K562 (cell line): ENCODE measurements around the gene GOLGA5. TPM values are rescaled to one million over a fixed set of nuclear protein-coding genes. Genes with fewer than 3 reads are reported as not detected.
"Not testable (repeated sequence)": the region's sequence is repeated elsewhere in the genome, so short reads cannot be mapped to it uniquely, and the experiment has no call there.

Experiments
- ATAC-seq: fragments of 200-7000 bp; cut with Tn5 transposase; 3 replicates; pipeline ENCODE4 v1.9.1; 2020; ENCODE audit warnings: moderate library complexity
- BruUV-seq: library from RNA; stranded (reverse); fragments of 400-500 nt; replicated peaks from 2 replicates; lab custom pipeline; 2021; lab: Mats Ljungman, UMichigan
- CTCF ChIA-PET: fragments of 300-600 bp; formaldehyde crosslinking; extraction: SDS; loops from one replicate; lab custom pipeline; 2021; ENCODE audit warnings: low intra/inter-chr PET ratio; lab: Yijun Ruan, JAX
- POLR2A ChIA-PET: fragments of 300-600, 350-650 bp; sonication (Branson Sonifier 250); formaldehyde crosslinking; extraction: SDS; loops from one replicate; lab custom pipeline; 2021; ENCODE audit warnings: antibody characterized with exemption, inconsistent platforms; lab: Yijun Ruan, JAX
- DNase-seq, 4 experiments: peaks; one replicate each; pipeline versions ENCODE4 v3.0.0 to v3.0.0-alpha.2; 2011 to 2018; ENCODE audit warnings: low spot score in 3 of 4, mixed read lengths in 3 of 4; ENCODE audit errors: extremely low read depth in 1 of 4
- FAIRE-seq: peaks from 2 replicates; lab custom pipeline; 2011; peaks lifted over from hg19 to GRCh38; lab: Jason Lieb, UNC
- H2AFZ ChIP-seq: 2 replicates; pipeline ENCODE4 v1.6.0; 2011; ENCODE audit warnings: low read depth, low read length, control low read depth, inconsistent platforms
- H3K27ac ChIP-seq: fragments of 200-600 bp; 3 replicates; pipeline ENCODE4 v1.8.0; 2011; ENCODE audit warnings: low read depth, mild to moderate bottlenecking, control low read depth, inconsistent platforms, low read length, moderate library complexity, mixed read lengths; ENCODE audit errors: extremely low read depth
- H3K27me3 ChIP-seq, 2 experiments: fragments of 300-600 bp in 1 of 2; 2 replicates in 1 of 2; 3 replicates in 1 of 2; pipeline versions ENCODE4 v1.6.0 to v1.8.0; 2011; ENCODE audit warnings: inconsistent platforms in 2 of 2, low read length in 2 of 2, mild to moderate bottlenecking in 1 of 2, mixed read lengths in 1 of 2, moderate library complexity in 1 of 2; ENCODE audit not compliant: control insufficient read depth in 2 of 2, insufficient read depth in 2 of 2
- H3K36me3 ChIP-seq: fragments of 300-600 bp; 3 replicates; pipeline ENCODE4 v1.8.0; 2011; ENCODE audit warnings: mild to moderate bottlenecking, low read length, inconsistent platforms; ENCODE audit not compliant: control insufficient read depth, insufficient read depth
- H3K4me1 ChIP-seq, 2 experiments: fragments of 200-600 bp in 1 of 2; replicated peaks in 1 of 2; 2 replicates in 1 of 2; 3 replicates in 1 of 2; pipeline versions ENCODE4 v1.5.1 to v1.8.0; 2011; ENCODE audit warnings: inconsistent platforms in 2 of 2, low read length in 2 of 2, mild to moderate bottlenecking in 1 of 2, mixed read lengths in 1 of 2, moderate library complexity in 1 of 2; ENCODE audit not compliant: control insufficient read depth in 2 of 2, insufficient read depth in 2 of 2
- H3K4me2 ChIP-seq: 2 replicates; pipeline ENCODE4 v1.6.1; 2011; ENCODE audit warnings: low read length, control low read depth, inconsistent platforms, mixed read lengths; ENCODE audit not compliant: insufficient read depth
- H3K4me3 ChIP-seq: fragments of 200-600 bp; sonication (generic), shearing (Covaris generic); 2 replicates; pipeline ENCODE4 v1.5.1; 2016; ENCODE audit warnings: control low read depth, inconsistent platforms
- H3K79me2 ChIP-seq: fragments of 200-600 bp; 3 replicates; pipeline ENCODE4 v1.8.0; 2011; ENCODE audit warnings: low read length, inconsistent platforms; ENCODE audit not compliant: control insufficient read depth, insufficient read depth
- H3K9ac ChIP-seq, 2 experiments: 2 replicates each; pipeline versions ENCODE4 v1.6.0 to v1.6.1; 2011; ENCODE audit warnings: low read depth in 2 of 2, low read length in 2 of 2, control low read depth in 1 of 2, inconsistent platforms in 1 of 2, mild to moderate bottlenecking in 1 of 2, mixed read lengths in 1 of 2; ENCODE audit not compliant: insufficient read depth in 1 of 2
- H3K9me1 ChIP-seq: one replicate; pipeline ENCODE4 v1.6.0; 2011; ENCODE audit warnings: inconsistent platforms, mild to moderate bottlenecking, low read length, moderate library complexity; ENCODE audit not compliant: control insufficient read depth, insufficient read depth
- H3K9me3 ChIP-seq: replicated peaks from 2 replicates; pipeline ENCODE4 v1.5.1; 2011; ENCODE audit warnings: low read depth, low read length, inconsistent platforms; ENCODE audit not compliant: control insufficient read depth, insufficient read depth
- H4K20me1 ChIP-seq: replicated peaks from 2 replicates; pipeline ENCODE4 v1.6.1; 2011; ENCODE audit warnings: low read length, inconsistent platforms, mixed read lengths; ENCODE audit not compliant: control insufficient read depth, insufficient read depth
- BCL6 ChIP-seq: fragments of 250-450 bp; sonication (Bioruptor Pico); IDR thresholded peaks from 2 replicates; pipeline ENCODE4 v1.4.0; 2020
- DNMT1 ChIP-seq: fragments of 450-650 bp; IDR thresholded peaks from 2 replicates; pipeline ENCODE4 v1.6.1; 2016; ENCODE audit warnings: antibody characterized with exemption, mild to moderate bottlenecking
- FOSL1 ChIP-seq: fragments of 200-800 bp; sonication (Bioruptor generic); conservative IDR thresholded peaks from 2 replicates; pipeline ENCODE4 v1.6.1; 2016; ENCODE audit warnings: missing genetic modification characterization, missing compliant biosample characterization
- GTF2B ChIP-seq: IDR thresholded peaks from 2 replicates; pipeline ENCODE4 v1.6.1; 2011; ENCODE audit not compliant: insufficient read length; ENCODE audit errors: extremely low read depth
- SMAD2 ChIP-seq: fragments of 150-350 bp; IDR thresholded peaks from 2 replicates; pipeline ENCODE4 v1.6.1; 2014; ENCODE audit warnings: low read depth, mild to moderate bottlenecking, low read length
- TCF3 ChIP-seq: sonication (generic); formaldehyde crosslinking; IDR thresholded peaks from 2 replicates; pipeline ENCODE4 v1.4.0; 2020; ENCODE audit warnings: mild to moderate bottlenecking, missing genetic modification reagents
- TSC22D4 ChIP-seq: fragments of 450-650 bp; IDR thresholded peaks from 2 replicates; pipeline ENCODE4 v1.6.1; 2016; ENCODE audit warnings: missing genetic modification characterization, missing biosample characterization, control low read depth
- XRCC3 ChIP-seq: fragments of 450-650 bp; IDR thresholded peaks from 2 replicates; pipeline ENCODE4 v1.6.1; 2017; ENCODE audit warnings: mild to moderate bottlenecking, moderate library complexity
- WGBS: fragments of 100-300 bp; shearing (Covaris generic); methylation state at CpG from one replicate; pipeline ENCODE4 v1.1.6; 2016; ENCODE audit warnings: low coverage, mixed read lengths; ENCODE audit not compliant: insufficient coverage; ENCODE audit errors: missing lambda C conversion rate; 5-methylcytosine and 5-hydroxymethylcytosine counted together
- in situ Hi-C: fragments of 300-500 bp; cut with MboI; formaldehyde crosslinking; loops from 4 replicates; pipeline ENCODE4 v1.15.0; 2018; ENCODE audit warnings: inconsistent platforms, mixed read lengths
- intact Hi-C: fragments of 100-400 bp; cut with micrococcal nuclease; formaldehyde crosslinking; loops from 2 replicates; pipeline ENCODE4 v1.14.2; 2022
- polyA plus RNA-seq, 8 experiments: library from polyadenylated mRNA; depleted of rRNA in 4 of 8; stranded (reverse) in 5 of 8; unstranded in 3 of 8; fragments of >200 nt; fragmentation: Nextera tagmentation in 2 of 8; fragmentation: Illumina TruSeq in 1 of 8; extraction: Ambion mirVana in 2 of 8; extraction: Trizol in 1 of 8; gene quantifications; 2 replicates each; pipeline versions ENCODE4 v1.2.1 to v1.2.3, GENCODE V29; 2011 to 2014; ENCODE audit warnings: inconsistent platforms in 1 of 8, missing spikeins in 1 of 8
- total RNA-seq, 7 experiments: library from RNA; depleted of rRNA in 6 of 7; stranded (reverse); fragments of >200 nt in 6 of 7; fragmentation: Illumina TruSeq in 2 of 7; extraction: Trizol in 2 of 7; gene quantifications; 2 replicates each; pipeline versions ENCODE4 v1.2.1 to v1.2.3, GENCODE V29; 2011 to 2021; ENCODE audit warnings: low replicate concordance in 1 of 7

GOLGA5 gene
- total and polyA plus RNA-seq, 9 of the 15 experiments (the other 6 are each of a cell fraction or from before 2014, with no cell fraction given), result 5.7 to 19.6 (median 12.7) TPM

DNA sequence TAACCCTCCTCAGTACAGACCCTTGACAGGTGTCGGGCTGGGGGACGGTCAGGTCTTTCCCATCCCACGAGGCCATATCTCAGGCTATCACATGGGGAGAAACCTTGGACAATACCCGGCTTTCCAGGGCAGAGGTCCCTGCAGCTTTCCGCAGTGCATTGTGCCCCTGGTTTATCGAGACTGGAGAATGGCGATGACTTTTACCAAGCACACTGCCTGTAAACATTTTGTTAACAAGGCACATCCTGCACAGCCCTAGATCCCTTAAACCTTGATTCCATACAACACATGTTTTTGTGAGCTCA, 26.4 kb downstream of the GOLGA5 start:
- H3K27ac ChIP-seq, in situ Hi-C loops, H2AFZ ChIP-seq, H3K4me1 ChIP-seq, H3K9ac ChIP-seq, H3K9me3 ChIP-seq, CTCF ChIA-PET, H3K9me1 ChIP-seq, H4K20me1 ChIP-seq, H3K4me2 ChIP-seq, H3K79me2 ChIP-seq, BruUV-seq, DNase-seq, ATAC-seq, POLR2A ChIA-PET, H3K27me3 ChIP-seq, intact Hi-C loops, FAIRE-seq, H3K4me3 ChIP-seq: not testable (repeated sequence)
- H3K36me3 ChIP-seq, result peaks cover 51% of the 10 kb centered on the region; the same call in 2 of the 3 replicates
- WGBS, result 100% methylated on average over 2 of the region's 7 CpGs

DNA sequence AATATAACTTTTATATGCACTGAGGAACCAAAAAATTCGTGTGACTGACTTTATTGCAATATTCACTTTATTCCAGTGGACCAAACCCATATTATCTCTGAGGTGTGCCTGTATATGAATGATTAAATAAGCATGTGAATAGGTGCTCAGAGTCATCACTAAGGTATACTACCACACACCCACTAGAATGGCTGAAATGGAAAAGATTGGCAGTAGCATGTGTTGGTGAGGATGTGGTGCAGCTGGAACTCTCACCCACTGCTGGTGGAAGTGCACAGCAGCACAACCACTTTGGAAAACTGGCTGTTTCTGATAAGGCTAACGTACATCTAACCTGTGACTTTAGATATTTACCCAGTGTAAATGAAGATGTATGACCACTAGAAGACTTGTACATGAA, 36.8 kb downstream of the GOLGA5 start:
- no peaks in the 10 kb centered on the region; the same call in 1 of the 2 replicates for H4K20me1 ChIP-seq
- no peak for DNase-seq
- peaks cover 43% of the 10 kb centered on the region; the same call in 1 of the 3 replicates for H3K36me3 ChIP-seq
- TF ChIP-seq DNMT1 (no peak), TSC22D4 (tag) (no peak), GTF2B (no peak), BCL6 (CRISPR knock-in tag) (no peak), XRCC3 (no peak), SMAD2 (no peak), TCF3 (CRISPR knock-in tag) (peak; percentile 20; the same call in 1 of the 2 replicates), FOSL1 (tag) (no peak)
- in situ Hi-C loops, result no loop called here
- no peaks in the 10 kb centered on the region for H3K79me2 ChIP-seq
- H3K9ac ChIP-seq, result no peak overlapping the region
- 14% methylated on average over 2 of the region's 2 CpGs for WGBS
- H2AFZ ChIP-seq, result no peak overlapping the region
- H3K9me3 ChIP-seq, result no peaks in the 10 kb centered on the region
- H3K27ac ChIP-seq, result no peak overlapping the region
- ChIA-PET CTCF (no interaction called here), POLR2A (interaction anchor here (1.2 kb wide), 1 partner anchor 17 kb away, joined by 4 read pairs; no protein-coding TSS in a partner anchor)
- no peak overlapping the region for H3K4me2 ChIP-seq
- no peaks in the 10 kb centered on the region for H3K9me1 ChIP-seq
- FAIRE-seq, result no peak
- BruUV-seq, result no TSS peak
- no peak for ATAC-seq
- no peaks in the 10 kb centered on the region for H3K27me3 ChIP-seq
- H3K4me3 ChIP-seq, result no peak overlapping the region
- intact Hi-C loops, result no loop called here
- H3K4me1 ChIP-seq, result peaks cover 0 to 5% of the 10 kb centered on the region in 2 experiments; a peak in 2 of 5 replicates
